Kasumi-1 (cell line): ENCODE results near the gene PGAP6.
"Not testable (repeated sequence)": the region's sequence is repeated elsewhere in the genome, so short reads cannot be mapped to it uniquely, and the experiment has no call there.

ENCODE experiments used
- DNase-seq, 2 experiments: peaks; one replicate each; lab custom pipeline; 2025; lab: John Stamatoyannopoulos, UW

Gene PGAP6

DNA sequence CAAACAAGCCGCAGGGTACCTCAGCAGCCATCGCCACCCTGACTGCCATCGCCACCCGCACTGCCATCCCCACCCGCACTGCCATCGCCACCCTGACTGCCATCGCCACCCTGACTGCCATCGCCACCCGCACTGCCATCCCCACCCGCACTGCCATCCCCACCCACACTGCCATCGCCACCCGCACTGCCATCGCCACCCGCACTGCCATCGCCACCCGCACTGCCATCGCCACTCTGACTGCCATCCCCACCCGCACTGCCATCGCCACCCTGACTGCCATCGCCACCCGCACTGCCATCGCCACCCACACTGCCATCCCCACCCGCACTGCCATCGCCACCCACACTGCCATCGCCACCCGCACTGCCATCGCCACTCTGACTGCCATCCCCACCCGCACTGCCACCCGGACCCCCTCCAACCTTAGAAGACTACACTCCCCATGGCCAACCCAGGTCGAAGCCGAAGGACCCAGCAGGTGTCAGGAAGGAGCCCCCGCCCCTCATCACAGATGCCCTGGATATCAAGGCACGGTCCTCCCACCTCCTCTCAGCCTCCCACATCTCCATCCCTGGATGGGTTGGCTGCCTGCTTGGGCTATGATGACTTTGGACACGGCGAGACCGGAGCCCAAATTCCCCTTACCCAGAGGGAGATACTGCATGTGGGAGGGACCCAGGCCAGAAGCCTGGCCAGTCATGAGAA is 3.5 kb downstream of the PGAP6 start:
- not testable (repeated sequence) for DNase-seq

DNA sequence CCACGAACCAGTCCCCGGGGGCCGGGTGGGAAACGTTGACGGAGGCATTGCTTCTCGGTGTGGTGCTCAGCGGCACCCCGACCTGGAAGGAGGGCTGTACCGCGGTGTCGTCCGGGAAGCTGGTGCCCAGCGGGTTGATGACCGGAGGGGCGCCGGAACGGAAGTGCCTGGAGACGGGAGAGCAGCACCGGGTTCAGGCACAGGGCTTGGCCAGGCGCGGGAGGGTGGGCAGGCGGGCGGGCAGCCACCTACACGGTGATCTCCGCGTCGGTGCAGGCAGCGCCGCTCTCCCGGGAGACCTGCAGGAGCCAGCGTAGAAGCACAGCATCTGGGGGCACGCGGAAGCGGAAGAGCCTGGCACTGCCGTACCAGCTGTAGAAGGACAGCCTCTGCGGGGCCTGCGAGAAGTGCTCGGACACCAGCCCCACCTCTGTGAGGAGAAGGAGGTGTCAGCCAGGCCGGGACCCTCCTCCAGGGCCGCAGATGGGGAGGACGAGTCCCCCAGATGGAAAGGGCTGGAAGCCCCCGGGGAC is 4.3 kb downstream of the PGAP6 start:
- DNase-seq, result no peak

- DNase-seq, result no peak
Measured at GRCh38 chr16:376817-377418, 4.9 kb downstream of the PGAP6 start.

DNA sequence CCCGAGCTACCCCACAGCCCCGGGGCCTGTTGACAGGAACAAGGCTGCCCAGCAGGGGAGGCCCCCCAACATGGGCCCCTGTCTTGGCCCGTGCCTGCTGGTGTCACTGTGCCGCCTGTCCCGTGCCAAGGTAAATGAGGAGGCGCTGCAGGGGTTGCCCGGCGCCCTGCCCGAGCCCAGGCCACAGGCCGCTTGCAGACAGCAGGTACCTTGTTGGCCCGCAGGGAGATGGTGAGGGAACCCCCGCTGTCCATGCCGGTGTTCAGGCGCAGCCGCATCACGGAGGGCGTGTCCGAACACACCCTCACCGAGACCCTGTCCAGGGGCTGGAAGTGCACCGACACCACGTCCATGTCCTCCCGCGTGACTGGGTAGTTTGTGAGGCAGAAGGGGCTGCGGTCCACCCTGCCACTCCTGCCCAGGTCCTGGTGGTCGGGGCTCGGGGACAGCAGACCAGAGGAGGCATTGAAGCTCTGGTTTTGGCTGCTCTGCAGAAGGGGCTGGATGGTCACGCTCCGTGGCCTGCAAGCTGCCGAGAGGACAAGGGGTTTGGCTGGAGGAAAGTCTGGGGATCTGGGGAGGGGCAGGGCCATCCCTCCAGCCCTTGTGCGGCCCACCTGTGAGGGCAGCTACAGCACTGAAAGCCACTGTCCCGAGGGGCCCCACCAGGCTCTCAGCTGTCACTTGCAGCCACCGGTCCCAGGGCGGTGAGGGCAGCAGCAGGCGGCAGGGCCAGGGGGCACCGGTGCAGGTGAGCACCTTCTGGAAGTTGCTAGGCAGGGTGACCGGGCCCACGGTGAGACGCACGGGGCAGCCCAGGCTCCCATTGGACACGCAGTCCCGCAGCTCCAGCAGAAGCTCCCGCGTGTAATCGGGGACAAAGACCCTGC is 5.6 kb downstream of the PGAP6 start:
- no peak for DNase-seq

GRCh38 chr16:375212-375611 is 6.6 kb downstream of the PGAP6 start:
- no peak for DNase-seq

- no peak for DNase-seq
Measured at GRCh38 chr16:374616-374926, 7.2 kb downstream of the PGAP6 start.

DNA sequence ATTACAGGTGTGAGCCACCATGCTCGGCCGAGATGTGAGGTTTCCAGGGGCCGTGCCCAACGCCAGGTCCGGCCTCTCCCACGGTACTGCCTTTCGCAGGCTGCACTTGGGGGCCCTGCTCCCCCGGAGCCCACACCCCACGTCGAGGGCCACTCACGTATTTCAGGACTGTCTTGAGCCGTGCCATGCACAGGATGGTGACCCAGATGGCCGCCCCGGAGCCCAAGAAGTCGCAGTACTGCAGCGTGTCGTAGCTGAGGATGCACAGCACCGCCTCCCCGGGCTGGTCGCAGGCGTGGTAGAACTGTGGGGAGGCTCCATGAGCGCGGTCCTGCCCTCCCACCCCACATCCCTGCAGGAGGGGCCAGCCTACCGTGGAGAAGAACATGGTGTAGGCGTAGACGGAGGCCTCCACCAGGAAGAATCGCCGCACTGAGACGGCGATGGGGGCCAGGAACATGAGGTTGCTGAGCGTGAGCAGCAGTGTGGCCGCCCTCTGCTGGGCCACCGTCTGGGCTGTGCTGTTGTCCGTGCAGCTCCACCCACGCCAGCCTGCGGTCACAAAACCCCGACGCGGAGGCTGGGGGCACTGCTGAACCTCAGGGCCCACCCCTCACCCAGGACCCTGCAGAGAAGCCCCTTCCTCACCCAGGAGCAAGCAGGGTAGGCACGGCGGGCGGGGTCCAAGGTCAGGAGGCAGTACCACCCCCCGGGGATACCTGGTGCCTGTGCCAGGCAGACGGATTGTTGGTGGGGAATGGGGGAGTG is 7.7 kb downstream of the PGAP6 start:
- DNase-seq, result no peak

GRCh38 chr16:373020-373598 is 8.7 kb downstream of the PGAP6 start:
- no peak for DNase-seq

- no peak for DNase-seq
Measured at GRCh38 chr16:372302-372983, 9.3 kb downstream of the PGAP6 start.

- DNase-seq, result no peak
Measured at GRCh38 chr16:371515-372301, 10.1 kb downstream of the PGAP6 start.

GRCh38 chr16:370979-371514 is 10.7 kb downstream of the PGAP6 start:
- DNase-seq, result no peak

GRCh38 chr16:370443-370842 is 11.3 kb downstream of the PGAP6 start, which contains the start of gene MRPL28:
TSS of gene MRPL28 (minus strand) at chr16:370538. CDS start at chr16:370218, 320 bp downstream.
- peak; percentile 80 to 86 for DNase-seq

DNA sequence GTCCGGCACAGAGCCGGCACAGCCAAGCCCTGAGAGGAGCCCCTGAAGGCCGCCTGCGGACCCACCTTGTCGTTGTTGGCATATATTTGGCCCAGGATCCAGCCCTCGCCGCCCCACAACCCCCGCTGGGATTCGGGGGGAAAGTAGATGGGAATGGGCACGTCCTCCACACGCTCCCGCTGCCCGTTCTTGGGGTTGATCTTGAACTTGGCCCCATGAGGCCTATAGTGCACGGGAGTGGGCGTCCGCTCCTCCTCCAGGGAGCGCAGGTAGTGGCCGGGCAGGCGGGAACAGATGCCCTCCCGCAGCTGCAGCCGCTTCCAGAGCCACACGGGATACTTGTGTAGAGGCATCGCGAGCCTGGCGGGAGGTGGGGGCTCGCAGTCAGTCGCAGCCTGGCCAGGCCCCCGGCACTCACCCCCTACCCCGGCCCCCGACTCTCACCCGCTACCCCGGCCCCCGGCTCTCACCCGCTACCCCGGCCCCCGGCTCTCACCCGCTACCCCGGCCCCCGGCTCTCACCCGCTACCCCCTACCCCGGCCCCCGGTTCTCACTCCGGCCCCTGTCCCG is 11.8 kb downstream of the PGAP6 start:
- no peak for DNase-seq

DNA sequence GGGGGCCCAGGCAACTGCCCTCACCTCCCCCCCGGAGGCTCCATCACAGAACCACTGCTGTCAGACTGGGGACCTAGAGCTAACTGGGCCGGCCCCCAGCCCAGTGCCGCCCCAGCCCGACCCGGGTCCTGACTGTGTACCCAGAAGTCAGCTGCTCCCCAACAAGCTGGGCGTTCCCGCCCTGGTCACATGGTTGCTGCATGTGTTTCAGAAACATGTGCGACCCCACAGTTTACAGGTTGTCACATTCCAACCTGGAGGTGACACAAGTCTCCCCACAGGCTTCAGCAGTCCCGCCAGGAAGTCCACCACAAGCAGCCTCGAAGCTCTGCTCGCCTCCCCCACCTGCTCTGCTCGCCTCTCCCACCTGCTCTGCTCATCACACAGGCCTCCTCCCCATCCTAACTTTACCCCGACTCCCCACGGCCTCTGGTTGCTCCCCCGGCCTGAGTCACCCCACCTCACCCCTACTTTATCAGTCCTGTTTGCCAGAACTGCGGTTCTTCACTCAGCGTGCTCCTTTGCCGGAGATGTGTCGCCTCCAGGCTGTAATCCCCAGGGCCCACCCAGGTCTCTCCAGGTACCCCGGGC is 12.4 kb downstream of the PGAP6 start:
- no peak for DNase-seq

- DNase-seq, result no peak
Measured at GRCh38 chr16:368388-369158, 13.2 kb downstream of the PGAP6 start.

- DNase-seq, result no peak
Measured at GRCh38 chr16:367333-367903, 14.4 kb downstream of the PGAP6 start.

- no peak for DNase-seq
Measured at GRCh38 chr16:366476-366875, 15.3 kb downstream of the PGAP6 start.
